HG03039 (cell line): Measurements from ENCODE around the gene GIMAP4.
A peak's percentile ranks its signal among the peaks of the same experiment; 100 is the strongest.
"Not testable (repeated sequence)": the region's sequence is repeated elsewhere in the genome, so short reads cannot be mapped to it uniquely, and the experiment has no call there.

Source experiments
- ATAC-seq: cut with Tn5 transposase; IDR thresholded peaks from one replicate; pipeline ENCODE4 v1.9.1; 2021; ENCODE audit warnings: mild to moderate bottlenecking, moderate library complexity; ENCODE audit not compliant: unreplicated experiment

The GIMAP4 gene

DNA sequence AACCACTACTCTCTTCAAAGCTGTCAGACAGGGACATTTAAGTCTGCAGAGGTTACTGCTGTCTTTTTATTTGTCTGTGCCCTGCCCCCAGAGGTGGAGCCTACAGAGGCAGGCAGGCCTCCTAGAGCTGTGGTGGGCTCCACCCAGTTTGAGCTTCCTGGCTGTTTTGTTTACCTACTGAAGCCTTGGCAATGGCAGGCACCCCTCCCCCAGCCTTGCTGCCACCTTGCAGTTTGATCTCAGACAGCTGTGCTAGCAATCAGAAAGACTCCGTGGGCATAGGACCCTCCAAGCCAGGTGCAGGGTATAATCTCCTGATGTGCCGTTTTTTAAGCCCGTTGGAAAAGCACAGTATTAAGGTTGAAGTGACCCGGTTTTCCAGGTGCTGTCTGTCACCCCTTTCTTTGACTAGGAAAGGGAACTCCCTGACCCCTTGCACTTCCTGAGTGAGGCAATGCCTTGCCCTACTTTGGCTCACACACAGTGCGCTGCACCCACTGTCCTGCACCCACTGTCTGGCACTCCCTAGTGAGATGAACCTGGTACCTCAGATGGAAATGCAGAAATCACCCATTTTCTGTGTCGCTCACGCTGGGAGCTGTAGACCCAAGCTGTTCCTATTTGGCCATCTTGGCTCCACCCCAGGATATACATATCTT, 12.9 kb downstream of the GIMAP4 start:
- ATAC-seq, result not testable (repeated sequence)

DNA sequence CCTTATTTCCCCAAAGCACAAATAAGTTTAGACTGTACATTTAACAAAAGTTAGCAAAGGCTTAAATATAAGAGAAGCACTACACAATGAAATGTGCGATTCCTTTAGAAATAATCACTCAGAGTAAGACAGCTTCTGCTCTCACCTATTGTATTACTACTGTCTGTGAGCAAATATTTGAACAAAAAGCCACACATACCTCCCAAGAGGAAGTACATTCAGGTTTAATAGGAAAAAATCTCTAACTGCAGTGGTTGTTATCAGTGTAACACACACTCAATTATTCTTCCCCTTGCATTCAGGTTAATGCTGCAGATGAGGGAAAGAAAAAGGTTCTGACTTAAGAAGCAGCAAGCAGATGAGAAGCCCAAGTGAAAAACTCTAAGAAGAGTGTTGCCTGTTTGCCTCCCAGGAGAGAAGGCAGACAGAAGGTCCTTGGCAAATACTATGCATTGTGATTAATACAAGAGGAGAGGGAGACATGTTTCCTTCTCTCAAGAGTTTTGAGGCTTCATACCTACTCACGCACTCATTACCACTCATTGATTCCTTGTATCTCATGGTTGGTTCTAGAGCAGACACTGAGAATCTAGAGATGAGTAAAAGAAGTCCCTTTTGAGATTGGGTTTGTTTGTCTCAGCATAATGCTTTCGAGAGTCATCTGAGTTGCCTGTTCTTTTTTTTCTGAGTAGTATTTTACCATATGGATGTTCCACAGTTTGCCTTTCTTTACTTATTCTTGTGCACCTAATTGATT, 13.6 kb downstream of the GIMAP4 start:
- ATAC-seq, result no peak

GRCh38 chr7:150585199-150585598, 18.0 kb downstream of the GIMAP4 start:
- ATAC-seq, result no peak

- ATAC-seq, result no peak
These were observed 19.0 kb downstream of the GIMAP4 start for GRCh38 chr7:150586068-150586784.

- ATAC-seq, result no peak
These were observed 19.6 kb downstream of the GIMAP4 start for GRCh38 chr7:150586785-150587152.

- ATAC-seq, result no peak
These were observed 20.4 kb downstream of the GIMAP4 start for GRCh38 chr7:150587551-150587950.

- no peak for ATAC-seq
These were observed 27.6 kb downstream of the GIMAP4 start for GRCh38 chr7:150594805-150595204.

GRCh38 chr7:150595361-150595760, 28.2 kb downstream of the GIMAP4 start:
- no peak for ATAC-seq

DNA sequence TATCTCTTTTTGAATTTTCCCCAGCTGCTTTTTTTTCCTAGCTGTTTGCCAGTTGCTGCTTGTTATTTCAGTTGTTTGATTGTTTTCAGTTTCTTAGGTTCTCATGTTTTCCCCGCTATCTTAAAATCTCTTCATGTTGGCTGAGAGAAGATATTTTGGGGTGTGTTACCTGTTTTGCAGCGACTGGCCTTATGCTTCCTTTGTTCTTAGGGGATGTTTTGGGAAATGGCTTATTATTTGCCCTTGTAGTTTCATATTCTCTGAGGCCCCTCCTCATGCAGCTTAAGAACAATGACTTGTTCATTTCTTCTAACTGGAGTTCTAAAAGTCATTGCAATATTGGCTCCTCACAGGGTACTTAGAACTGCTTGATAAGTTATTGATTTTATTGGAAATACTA, 36.4 kb downstream of the GIMAP4 start:
- ATAC-seq, result not testable (repeated sequence)

GRCh38 chr7:150610233-150610632, 43.0 kb downstream of the GIMAP4 start:
- no peak for ATAC-seq

DNA sequence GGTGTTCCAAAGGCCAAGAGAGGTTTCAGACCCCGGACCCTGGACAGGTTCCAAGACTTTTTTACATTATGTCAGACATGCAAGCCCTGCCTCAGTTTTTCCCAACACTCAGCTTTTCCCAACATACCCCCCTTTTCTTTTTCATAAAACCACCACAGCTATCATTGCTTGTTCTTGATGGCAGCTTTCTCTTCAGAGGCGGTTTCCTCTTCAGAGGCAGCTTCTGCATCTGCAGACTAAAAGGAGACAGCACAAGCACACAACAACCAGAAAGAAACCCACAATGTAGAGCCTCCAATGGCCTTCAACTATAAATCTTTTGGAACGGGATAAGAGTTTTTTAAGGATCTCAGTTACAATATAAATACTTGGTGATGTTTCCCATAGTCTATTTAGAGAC, 45.7 kb downstream of the GIMAP4 start:
- no peak for ATAC-seq

- no peak for ATAC-seq
These were observed 46.7 kb downstream of the GIMAP4 start for GRCh38 chr7:150613880-150614279.

- ATAC-seq, result not testable (repeated sequence)
These were observed 47.2 kb downstream of the GIMAP4 start for GRCh38 chr7:150614426-150614825.

- ATAC-seq, result not testable (repeated sequence)
These were observed 48.1 kb downstream of the GIMAP4 start for GRCh38 chr7:150615221-150615755.

- no peak for ATAC-seq
These were observed 52.9 kb downstream of the GIMAP4 start for GRCh38 chr7:150620061-150620460.

DNA sequence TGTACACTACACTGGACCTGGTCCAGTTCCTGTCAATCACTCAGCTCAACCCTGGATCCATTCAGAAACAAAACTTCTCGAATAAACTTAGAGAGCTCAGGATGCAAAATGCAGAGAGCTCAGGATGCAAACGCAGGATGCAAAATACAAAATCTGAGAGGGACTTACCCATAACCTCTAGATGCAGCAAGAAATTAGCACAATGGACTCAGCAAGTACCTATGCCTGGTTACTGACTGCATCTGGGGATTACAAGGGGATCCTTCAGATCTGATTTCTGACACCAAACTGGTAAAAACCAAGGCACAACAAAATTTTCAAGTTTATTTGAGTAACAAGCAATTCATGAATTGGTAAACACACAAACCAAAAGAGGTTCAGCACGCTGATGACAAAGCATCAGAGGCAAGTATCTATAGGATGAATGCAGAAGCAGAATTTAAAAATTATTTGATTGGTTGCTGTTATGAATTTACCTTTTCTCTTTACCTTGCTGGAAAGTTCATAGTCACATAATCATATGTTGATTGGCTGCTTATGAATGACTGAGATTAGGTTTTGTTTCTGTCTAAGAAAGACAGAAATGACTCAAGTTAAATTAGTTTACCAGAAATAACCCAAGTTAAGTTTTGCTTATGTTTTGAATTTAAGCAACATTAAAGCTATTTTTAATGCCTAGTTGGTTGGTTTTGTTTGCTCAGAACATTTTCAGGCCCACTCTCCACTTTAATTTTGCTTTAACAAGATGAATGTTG, 53.6 kb downstream of the GIMAP4 start:
- peak; percentile 58 for ATAC-seq

DNA sequence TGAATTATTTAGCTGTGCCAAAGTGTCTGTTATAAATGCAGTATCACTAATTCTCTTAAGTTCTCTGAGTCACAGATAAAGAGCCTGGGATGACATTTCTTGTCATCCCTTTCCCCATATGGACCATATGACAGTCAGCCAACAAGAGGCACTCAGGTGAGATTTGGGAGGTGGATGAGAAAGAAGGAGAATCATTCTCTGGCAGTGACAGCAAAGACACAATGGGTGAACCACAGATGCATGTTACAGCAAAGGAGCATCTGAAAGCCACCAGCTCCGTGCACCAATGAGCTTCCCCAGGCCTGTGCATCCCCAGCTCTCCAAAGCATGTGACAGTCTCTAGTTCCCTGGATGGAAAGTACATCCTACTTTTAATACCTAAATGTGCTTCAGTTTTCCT, 54.2 kb downstream of the GIMAP4 start:
- peak; percentile 60 for ATAC-seq
